Panc1 (cell line): ENCODE measurements around the gene PRDX6. TPM values are rescaled to one million over a fixed set of nuclear protein-coding genes. Genes with fewer than 3 reads are reported as not detected.

Experiments used
- ATAC-seq: fragments of 200-7000 bp; cut with Tn5 transposase; 2 replicates; pipeline ENCODE4 v1.9.1; 2020; ENCODE audit warnings: mild to moderate bottlenecking, moderate library complexity
- BruUV-seq: library from RNA; stranded (reverse); fragments of 400-500 nt; replicated peaks from 2 replicates; lab custom pipeline; 2021; lab: Mats Ljungman, UMichigan
- CTCF ChIA-PET: fragments of 300-600 bp; sonication (Branson Sonifier 250); formaldehyde crosslinking; loops from one replicate; lab custom pipeline; 2022; ENCODE audit warnings: antibody characterized with exemption; lab: Charles Lee
- POLR2A ChIA-PET: fragments of 300-600 bp; sonication (Branson Sonifier 250); formaldehyde crosslinking; loops from one replicate; lab custom pipeline; 2022; ENCODE audit warnings: antibody characterized with exemption; lab: Charles Lee
- DNase-seq: peaks from one replicate; pipeline ENCODE4 v3.0.0-alpha.2; 2010; ENCODE audit warnings: low read depth, low spot score
- H3K27ac ChIP-seq: 2 replicates; pipeline ENCODE4 v1.5.1; 2011; ENCODE audit warnings: mild to moderate bottlenecking, low read length, inconsistent platforms
- H3K27me3 ChIP-seq: fragments of 200-500 bp; sonication (Bioruptor generic); 2 replicates; pipeline ENCODE4 v1.6.0; 2014; ENCODE audit warnings: low read length, inconsistent platforms; ENCODE audit not compliant: control insufficient read depth, insufficient read depth
- H3K36me3 ChIP-seq: fragments of 200-500 bp; sonication (Bioruptor generic); 2 replicates; pipeline ENCODE4 v1.5.1; 2014; ENCODE audit warnings: inconsistent platforms, mild to moderate bottlenecking, low read length, moderate library complexity; ENCODE audit not compliant: control insufficient read depth, insufficient read depth
- H3K4me1 ChIP-seq: 2 replicates; pipeline ENCODE4 v1.5.1; 2011; ENCODE audit warnings: inconsistent platforms, mild to moderate bottlenecking, low read length, moderate library complexity; ENCODE audit not compliant: control insufficient read depth, insufficient read depth
- H3K4me3 ChIP-seq, 2 experiments: 2 replicates each; pipeline ENCODE4 v1.5.1; 2011 to 2012; ENCODE audit warnings: low read depth in 2 of 2, low read length in 2 of 2, mild to moderate bottlenecking in 2 of 2, inconsistent platforms in 1 of 2, moderate library complexity in 1 of 2
- H3K9me3 ChIP-seq: fragments of 200-500 bp; sonication (Bioruptor generic); 2 replicates; pipeline ENCODE4 v1.5.1; 2014; ENCODE audit warnings: low read depth, mild to moderate bottlenecking, inconsistent platforms, low read length, moderate library complexity; ENCODE audit not compliant: control insufficient read depth, insufficient read depth
- POLR2AphosphoS5 ChIP-seq: IDR thresholded peaks from 2 replicates; pipeline ENCODE4 v1.6.1; 2012; ENCODE audit warnings: mild to moderate bottlenecking, low read depth, low read length, moderate library complexity
- SIN3A ChIP-seq: IDR thresholded peaks from 2 replicates; pipeline ENCODE4 v1.6.1; 2012; ENCODE audit warnings: low read depth, mild to moderate bottlenecking, low read length, moderate library complexity, borderline replicate concordance; ENCODE audit not compliant: insufficient read depth
- TCF7L2 ChIP-seq: IDR thresholded peaks from 2 replicates; pipeline ENCODE4 v1.6.1; 2011; ENCODE audit warnings: mild to moderate bottlenecking, low read depth, low read length, inconsistent platforms
- in situ Hi-C: cut with HindIII; loops from 2 replicates; pipeline ENCODE4 v1.10.0; 2016; ENCODE audit warnings: low sequenced_read_pairs, low pct_unique_long_range_greater_than_20kb
- intact Hi-C: fragments of 100-400 bp; cut with micrococcal nuclease; formaldehyde crosslinking; loops from one replicate; pipeline ENCODE4 v1.10.0; 2022; ENCODE audit not compliant: unreplicated experiment
- total RNA-seq: library from RNA; stranded (reverse); gene quantifications from one replicate; pipeline ENCODE4 v1.2.1, GENCODE V29; 2021; ENCODE audit not compliant: unreplicated experiment
- TF ChIP-seq, protein P1 (sequence below), 2 experiments: IDR thresholded peaks; 2 replicates each; pipeline ENCODE4 v1.6.1; 2011 to 2012; ENCODE audit warnings: low read depth in 2 of 2, control low read depth in 1 of 2, low read length in 1 of 2, mild to moderate bottlenecking in 1 of 2, moderate library complexity in 1 of 2; ENCODE audit not compliant: insufficient read depth in 1 of 2
- TF ChIP-seq, protein P2 (sequence below): fragments of 450-650 bp; IDR thresholded peaks from 2 replicates; pipeline ENCODE4 v1.5.1; 2017; ENCODE audit warnings: mild to moderate bottlenecking

PRDX6 gene
- total RNA-seq, 1 experiment from 2014 or later: 157 TPM

DNA sequence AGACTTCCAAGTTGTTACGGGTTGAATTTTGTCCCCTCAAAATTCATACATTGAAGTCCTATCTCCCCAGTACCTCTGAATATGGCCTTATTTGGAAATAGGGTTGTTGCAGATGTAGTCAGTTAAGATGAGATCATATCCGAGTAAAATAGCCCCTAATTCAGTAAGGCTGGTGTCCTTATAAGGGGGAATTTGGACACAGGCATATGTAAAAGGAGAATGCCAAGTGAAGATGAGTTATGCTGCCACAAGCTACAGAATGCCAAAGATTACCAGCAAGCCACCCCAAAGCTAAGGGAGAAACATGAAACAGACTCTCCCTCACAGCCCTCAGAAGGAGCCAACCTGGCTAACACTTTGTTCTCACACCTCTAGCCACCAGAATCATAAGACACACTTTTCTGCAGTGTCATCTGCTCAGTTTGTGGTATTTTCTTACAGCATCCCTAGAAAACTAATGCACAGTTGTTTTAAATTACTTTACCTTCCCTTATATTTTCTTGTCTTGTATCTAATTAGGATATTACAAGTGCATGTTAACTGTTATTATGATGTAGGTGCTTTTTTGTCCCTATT is 43.3 kb upstream of the PRDX6 start:
- ChIA-PET POLR2A (no interaction called here), CTCF (interaction anchor here (0.7 kb wide), 1 partner anchor 38 kb away, joined by 4 read pairs; no protein-coding TSS in a partner anchor)
- Histone ChIP-seq H3K4me1 (peaks cover 16% of the 10 kb centered on the region; the same call in 1 of the 2 replicates), H3K9me3 (no peaks in the 10 kb centered on the region), H3K4me3 (no peak overlapping the region), H3K36me3 (no peaks in the 10 kb centered on the region), H3K27ac (no peak overlapping the region), H3K27me3 (no peaks in the 10 kb centered on the region)
- DNase-seq (no peak), ATAC-seq (no peak)
- no TSS peak for BruUV-seq
- intact Hi-C loops: loop anchor here (2.0 to 10.0 kb wide), 3 partner anchors 43 to 388 kb away; partner anchors contain the start of genes CENPL, DARS2, KLHL20 and PRDX6
- in situ Hi-C loops: no loop called here
- TF ChIP-seq TCF7L2 (no peak), SIN3A (no peak), POLR2AphosphoS5 (no peak)
- TF ChIP-seq, protein P1, sequence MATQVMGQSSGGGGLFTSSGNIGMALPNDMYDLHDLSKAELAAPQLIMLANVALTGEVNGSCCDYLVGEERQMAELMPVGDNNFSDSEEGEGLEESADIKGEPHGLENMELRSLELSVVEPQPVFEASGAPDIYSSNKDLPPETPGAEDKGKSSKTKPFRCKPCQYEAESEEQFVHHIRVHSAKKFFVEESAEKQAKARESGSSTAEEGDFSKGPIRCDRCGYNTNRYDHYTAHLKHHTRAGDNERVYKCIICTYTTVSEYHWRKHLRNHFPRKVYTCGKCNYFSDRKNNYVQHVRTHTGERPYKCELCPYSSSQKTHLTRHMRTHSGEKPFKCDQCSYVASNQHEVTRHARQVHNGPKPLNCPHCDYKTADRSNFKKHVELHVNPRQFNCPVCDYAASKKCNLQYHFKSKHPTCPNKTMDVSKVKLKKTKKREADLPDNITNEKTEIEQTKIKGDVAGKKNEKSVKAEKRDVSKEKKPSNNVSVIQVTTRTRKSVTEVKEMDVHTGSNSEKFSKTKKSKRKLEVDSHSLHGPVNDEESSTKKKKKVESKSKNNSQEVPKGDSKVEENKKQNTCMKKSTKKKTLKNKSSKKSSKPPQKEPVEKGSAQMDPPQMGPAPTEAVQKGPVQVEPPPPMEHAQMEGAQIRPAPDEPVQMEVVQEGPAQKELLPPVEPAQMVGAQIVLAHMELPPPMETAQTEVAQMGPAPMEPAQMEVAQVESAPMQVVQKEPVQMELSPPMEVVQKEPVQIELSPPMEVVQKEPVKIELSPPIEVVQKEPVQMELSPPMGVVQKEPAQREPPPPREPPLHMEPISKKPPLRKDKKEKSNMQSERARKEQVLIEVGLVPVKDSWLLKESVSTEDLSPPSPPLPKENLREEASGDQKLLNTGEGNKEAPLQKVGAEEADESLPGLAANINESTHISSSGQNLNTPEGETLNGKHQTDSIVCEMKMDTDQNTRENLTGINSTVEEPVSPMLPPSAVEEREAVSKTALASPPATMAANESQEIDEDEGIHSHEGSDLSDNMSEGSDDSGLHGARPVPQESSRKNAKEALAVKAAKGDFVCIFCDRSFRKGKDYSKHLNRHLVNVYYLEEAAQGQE (IDR thresholded peaks at IDR 0.05; ENCODE audit: insufficient read depth in 1 of 2, low read depth in 2 of 2, low read length in 1 of 2): no peak
- TF ChIP-seq, protein P2, sequence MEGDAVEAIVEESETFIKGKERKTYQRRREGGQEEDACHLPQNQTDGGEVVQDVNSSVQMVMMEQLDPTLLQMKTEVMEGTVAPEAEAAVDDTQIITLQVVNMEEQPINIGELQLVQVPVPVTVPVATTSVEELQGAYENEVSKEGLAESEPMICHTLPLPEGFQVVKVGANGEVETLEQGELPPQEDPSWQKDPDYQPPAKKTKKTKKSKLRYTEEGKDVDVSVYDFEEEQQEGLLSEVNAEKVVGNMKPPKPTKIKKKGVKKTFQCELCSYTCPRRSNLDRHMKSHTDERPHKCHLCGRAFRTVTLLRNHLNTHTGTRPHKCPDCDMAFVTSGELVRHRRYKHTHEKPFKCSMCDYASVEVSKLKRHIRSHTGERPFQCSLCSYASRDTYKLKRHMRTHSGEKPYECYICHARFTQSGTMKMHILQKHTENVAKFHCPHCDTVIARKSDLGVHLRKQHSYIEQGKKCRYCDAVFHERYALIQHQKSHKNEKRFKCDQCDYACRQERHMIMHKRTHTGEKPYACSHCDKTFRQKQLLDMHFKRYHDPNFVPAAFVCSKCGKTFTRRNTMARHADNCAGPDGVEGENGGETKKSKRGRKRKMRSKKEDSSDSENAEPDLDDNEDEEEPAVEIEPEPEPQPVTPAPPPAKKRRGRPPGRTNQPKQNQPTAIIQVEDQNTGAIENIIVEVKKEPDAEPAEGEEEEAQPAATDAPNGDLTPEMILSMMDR: no peak

DNA sequence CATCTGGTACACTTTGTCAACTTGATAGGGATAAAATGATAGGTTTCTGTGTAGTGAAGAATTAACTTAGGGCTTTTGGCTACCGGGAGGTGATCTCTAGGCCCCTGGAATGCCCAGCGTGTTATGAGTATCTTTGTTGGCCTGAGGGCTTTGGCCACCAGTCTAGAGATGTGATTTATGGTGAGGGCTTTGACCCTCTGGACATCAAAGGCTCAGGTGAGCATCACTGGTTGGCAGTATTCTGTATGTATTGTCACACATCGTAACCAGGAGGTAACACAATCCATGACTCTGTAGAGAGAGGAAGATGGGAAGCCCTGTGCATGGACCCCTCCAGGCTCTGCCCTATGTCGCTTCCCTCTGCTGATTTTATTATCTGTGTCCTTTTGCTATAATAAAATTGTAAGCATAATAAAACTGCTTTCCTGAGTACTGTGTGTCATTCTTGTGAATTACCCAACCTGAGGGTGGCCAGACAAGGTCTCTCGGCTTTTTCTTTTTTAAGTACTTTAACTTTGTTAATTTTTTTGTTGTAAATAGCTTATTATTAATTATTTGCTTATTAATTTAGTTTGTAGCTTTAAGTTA is 40.2 kb upstream of the PRDX6 start:
- in situ Hi-C loops: loop anchor here (5.0 kb wide), 1 partner anchor 35 kb away; no protein-coding TSS in a partner anchor
- Histone ChIP-seq H3K27ac (no peak overlapping the region), H3K4me3 (no peak overlapping the region), H3K36me3 (no peaks in the 10 kb centered on the region), H3K4me1 (no peaks in the 10 kb centered on the region), H3K9me3 (no peaks in the 10 kb centered on the region), H3K27me3 (no peaks in the 10 kb centered on the region)
- ChIA-PET POLR2A (no interaction called here), CTCF (no interaction called here)
- no peak for TF ChIP-seq TCF7L2
- TF ChIP-seq, protein P1 (IDR thresholded peaks at IDR 0.05; ENCODE audit: insufficient read depth in 1 of 2, low read depth in 2 of 2, low read length in 1 of 2): no peak
- no peak for TF ChIP-seq SIN3A
- TF ChIP-seq POLR2AphosphoS5: no peak
- TF ChIP-seq, protein P2: no peak
- intact Hi-C loops: loop anchor here (10.0 kb wide), 1 partner anchor 278 kb away; the partner anchor contains the start of gene KLHL20
- DNase-seq (no peak), ATAC-seq (no peak)
- no TSS peak for BruUV-seq
